ENCODE results near the gene FAM81A. TPM values are rescaled to one million over a fixed set of nuclear protein-coding genes. Genes with fewer than 3 reads are reported as not detected.

The FAM81A gene
- total RNA-seq, result not detected
- 0.27 TPM for polyA plus RNA-seq (2013, experiment 1 of 2)
- 0.14 TPM for polyA plus RNA-seq (2013, experiment 2 of 2)
- total RNA-seq, result 0 to 1.7 (median 0.06) reads per million in 172 experiments

- H3K27me3 Mint-ChIP-seq, result peaks cover 79% of the 10 kb centered on the region
- H3K36me3 ChIP-seq (ENCODE audit: insufficient read depth, low read length), result no peaks in the 10 kb centered on the region
- no peak within 1 kb of the TSS for H3K27ac ChIP-seq (ENCODE audit: low read depth in 1 of 2, low read length in 2 of 2)
- ATAC-seq (ENCODE audit: poor library complexity), result peak; percentile 37
- intact Hi-C loops (cut with DNase I, micrococcal nuclease), result no loop called here
- ChIA-PET POLR2A (no interaction called here), CTCF (no interaction called here)
- peak in 10 of 14 experiments; percentile 5 to 62 (median 31) for DNase-seq
- peaks cover 20% of the 10 kb centered on the region for H3K4me1 Mint-ChIP-seq (ENCODE audit: low read depth)
- no peaks in the 10 kb centered on the region for H3K9me3 Mint-ChIP-seq
- peak within 1 kb of the TSS; percentile 48 for H3K4me3 ChIP-seq (ENCODE audit: low read length)
- no peaks in the 10 kb centered on the region for H3K9me3 ChIP-seq (ENCODE audit: control insufficient read depth in 1 of 2, insufficient read depth in 1 of 2, low read length in 2 of 2)
- peaks cover 16 to 26% of the 10 kb centered on the region in 2 experiments for H3K27me3 ChIP-seq (ENCODE audit: control insufficient read depth in 1 of 2, insufficient read depth in 2 of 2, low read length in 2 of 2)
- H3K4me1 ChIP-seq (ENCODE audit: insufficient read depth, low read length), result peaks cover 15% of the 10 kb centered on the region
- peak within 1 kb of the TSS; percentile 85 for H3K4me3 Mint-ChIP-seq
- H3K27ac Mint-ChIP-seq, result no peak within 1 kb of the TSS
- TF ChIP-seq, protein P1, sequence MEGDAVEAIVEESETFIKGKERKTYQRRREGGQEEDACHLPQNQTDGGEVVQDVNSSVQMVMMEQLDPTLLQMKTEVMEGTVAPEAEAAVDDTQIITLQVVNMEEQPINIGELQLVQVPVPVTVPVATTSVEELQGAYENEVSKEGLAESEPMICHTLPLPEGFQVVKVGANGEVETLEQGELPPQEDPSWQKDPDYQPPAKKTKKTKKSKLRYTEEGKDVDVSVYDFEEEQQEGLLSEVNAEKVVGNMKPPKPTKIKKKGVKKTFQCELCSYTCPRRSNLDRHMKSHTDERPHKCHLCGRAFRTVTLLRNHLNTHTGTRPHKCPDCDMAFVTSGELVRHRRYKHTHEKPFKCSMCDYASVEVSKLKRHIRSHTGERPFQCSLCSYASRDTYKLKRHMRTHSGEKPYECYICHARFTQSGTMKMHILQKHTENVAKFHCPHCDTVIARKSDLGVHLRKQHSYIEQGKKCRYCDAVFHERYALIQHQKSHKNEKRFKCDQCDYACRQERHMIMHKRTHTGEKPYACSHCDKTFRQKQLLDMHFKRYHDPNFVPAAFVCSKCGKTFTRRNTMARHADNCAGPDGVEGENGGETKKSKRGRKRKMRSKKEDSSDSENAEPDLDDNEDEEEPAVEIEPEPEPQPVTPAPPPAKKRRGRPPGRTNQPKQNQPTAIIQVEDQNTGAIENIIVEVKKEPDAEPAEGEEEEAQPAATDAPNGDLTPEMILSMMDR (IDR thresholded peaks at IDR 0.05), result no peak
- H3K36me3 Mint-ChIP-seq (ENCODE audit: low read depth), result no peaks in the 10 kb centered on the region
Observed at GRCh38 chr15:59437817-59438624, at the start of gene FAM81A. Gene FAM81A, plus strand, starts transcription at chr15:59438186. Its CDS starts 20,441 bp downstream, at chr15:59458627.

DNA sequence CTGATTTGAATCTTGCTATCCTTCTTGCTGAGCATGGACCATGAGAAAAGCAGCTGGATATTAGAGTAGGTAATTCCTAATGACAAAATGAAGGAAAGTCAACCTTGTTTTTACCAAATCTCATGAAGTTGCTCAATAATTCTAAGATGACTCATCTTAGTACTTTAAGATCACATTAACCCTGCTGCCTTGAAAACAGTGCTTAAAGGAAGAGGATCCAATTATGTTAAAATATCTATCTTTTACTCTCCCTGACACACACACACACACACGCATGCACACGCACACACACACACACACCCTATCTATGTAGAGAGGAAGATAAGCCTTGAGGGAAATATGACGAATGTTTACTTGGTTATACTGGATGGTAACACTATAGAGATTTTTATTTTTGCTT is 49.3 kb upstream of the FAM81A start:
- Mint-ChIP-seq H3K36me3 (ENCODE audit: low read depth) (no peaks in the 10 kb centered on the region), H3K27ac (no peak overlapping the region), H3K4me3 (no peak overlapping the region), H3K9me3 (no peaks in the 10 kb centered on the region), H3K4me1 (ENCODE audit: low read depth) (no peaks in the 10 kb centered on the region), H3K27me3 (peaks cover 4% of the 10 kb centered on the region)
- ATAC-seq (ENCODE audit: poor library complexity), result no peak
- Histone ChIP-seq H3K9me3 (ENCODE audit: control insufficient read depth in 1 of 2, insufficient read depth in 1 of 2, low read length in 2 of 2) (no peaks in the 10 kb centered on the region), H3K4me1 (ENCODE audit: insufficient read depth, low read length) (no peaks in the 10 kb centered on the region), H3K27ac (ENCODE audit: low read depth in 1 of 2, low read length in 2 of 2) (no peak overlapping the region), H3K36me3 (ENCODE audit: insufficient read depth, low read length) (no peaks in the 10 kb centered on the region), H3K27me3 (ENCODE audit: control insufficient read depth in 1 of 2, insufficient read depth in 2 of 2, low read length in 2 of 2) (no peaks in the 10 kb centered on the region), H3K4me3 (ENCODE audit: low read length) (no peak overlapping the region)
- intact Hi-C loops (cut with DNase I, micrococcal nuclease), result no loop called here
- ChIA-PET CTCF (interaction anchor here (0.7 to 1.2 kb wide), 2 partner anchors 8 to 117 kb away, joined by 4 to 5 read pairs; no protein-coding TSS in a partner anchor), POLR2A (no interaction called here)
- DNase-seq, result no peak
- TF ChIP-seq, protein P1 (IDR thresholded peaks at IDR 0.05), result no peak

GRCh38 chr15:59392299-59392698 is 45.7 kb upstream of the FAM81A start:
- no peaks in the 10 kb centered on the region for H3K9me3 Mint-ChIP-seq
- POLR2A ChIA-PET, result no interaction called here

More at GRCh38 chr15:59392299-59392698, 45.7 kb upstream of the FAM81A start:
- no peaks in the 10 kb centered on the region for H3K36me3 Mint-ChIP-seq (ENCODE audit: low read depth)
- Histone ChIP-seq H3K27me3 (ENCODE audit: control insufficient read depth in 1 of 2, insufficient read depth in 2 of 2, low read length in 2 of 2) (no peaks in the 10 kb centered on the region), H3K27ac (ENCODE audit: low read depth in 1 of 2, low read length in 2 of 2) (no peak overlapping the region), H3K9me3 (ENCODE audit: control insufficient read depth in 1 of 2, insufficient read depth in 1 of 2, low read length in 2 of 2) (no peaks in the 10 kb centered on the region), H3K4me3 (ENCODE audit: low read length) (no peak overlapping the region), H3K36me3 (ENCODE audit: insufficient read depth, low read length) (no peaks in the 10 kb centered on the region), H3K4me1 (ENCODE audit: insufficient read depth, low read length) (no peaks in the 10 kb centered on the region)
- intact Hi-C loops (cut with DNase I, micrococcal nuclease), result no loop called here
- H3K27ac Mint-ChIP-seq, result no peak overlapping the region
- H3K4me1 Mint-ChIP-seq (ENCODE audit: low read depth), result no peaks in the 10 kb centered on the region
- no peak overlapping the region for H3K4me3 Mint-ChIP-seq
- TF ChIP-seq, protein P1 (IDR thresholded peaks at IDR 0.05), result no peak
- no peak for ATAC-seq (ENCODE audit: poor library complexity)
- H3K27me3 Mint-ChIP-seq, result peaks cover 9% of the 10 kb centered on the region
- no peak for DNase-seq
- CTCF ChIA-PET, result no interaction called here

All from CD4-positive, alpha-beta T cell (primary cell).